Astrocyte (in vitro differentiated cells and primary cell): ENCODE results near the gene PTCD2.

Experiments
- EZH2 ChIP-seq: IDR thresholded peaks from 2 replicates; pipeline ENCODE4 v1.6.1; 2012; ENCODE audit warnings: mild to moderate bottlenecking, low read length, inconsistent platforms; ENCODE audit not compliant: insufficient read depth
- TF ChIP-seq, protein P1 (sequence below): IDR thresholded peaks from 2 replicates; pipeline ENCODE4 v1.5.1; 2011; ENCODE audit warnings: low read depth, mild to moderate bottlenecking, inconsistent platforms, low read length, moderate library complexity; ENCODE audit not compliant: insufficient read depth

DNA sequence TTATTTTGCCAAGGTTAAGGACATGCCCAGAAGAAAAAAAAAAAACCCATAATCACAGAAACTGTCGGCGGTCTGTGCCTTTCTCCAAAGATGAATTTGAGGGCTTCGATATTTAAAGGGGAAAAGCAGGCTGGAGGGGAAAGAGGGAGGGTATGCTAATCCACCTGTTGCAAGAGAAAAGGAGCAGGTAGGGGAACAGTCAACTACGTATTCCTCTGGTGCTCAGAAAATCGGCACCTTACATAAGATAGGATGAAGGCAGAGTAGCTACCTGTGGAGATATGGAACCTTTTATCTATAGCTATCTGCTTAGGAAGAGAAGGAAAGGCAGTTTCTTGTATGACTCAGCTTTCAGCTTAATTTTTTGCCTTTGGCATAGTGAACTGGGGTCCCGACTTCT is 77.7 kb downstream of the PTCD2 start:
- TF ChIP-seq, protein P1, sequence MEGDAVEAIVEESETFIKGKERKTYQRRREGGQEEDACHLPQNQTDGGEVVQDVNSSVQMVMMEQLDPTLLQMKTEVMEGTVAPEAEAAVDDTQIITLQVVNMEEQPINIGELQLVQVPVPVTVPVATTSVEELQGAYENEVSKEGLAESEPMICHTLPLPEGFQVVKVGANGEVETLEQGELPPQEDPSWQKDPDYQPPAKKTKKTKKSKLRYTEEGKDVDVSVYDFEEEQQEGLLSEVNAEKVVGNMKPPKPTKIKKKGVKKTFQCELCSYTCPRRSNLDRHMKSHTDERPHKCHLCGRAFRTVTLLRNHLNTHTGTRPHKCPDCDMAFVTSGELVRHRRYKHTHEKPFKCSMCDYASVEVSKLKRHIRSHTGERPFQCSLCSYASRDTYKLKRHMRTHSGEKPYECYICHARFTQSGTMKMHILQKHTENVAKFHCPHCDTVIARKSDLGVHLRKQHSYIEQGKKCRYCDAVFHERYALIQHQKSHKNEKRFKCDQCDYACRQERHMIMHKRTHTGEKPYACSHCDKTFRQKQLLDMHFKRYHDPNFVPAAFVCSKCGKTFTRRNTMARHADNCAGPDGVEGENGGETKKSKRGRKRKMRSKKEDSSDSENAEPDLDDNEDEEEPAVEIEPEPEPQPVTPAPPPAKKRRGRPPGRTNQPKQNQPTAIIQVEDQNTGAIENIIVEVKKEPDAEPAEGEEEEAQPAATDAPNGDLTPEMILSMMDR = no peak
- no peak for TF ChIP-seq EZH2
